Measurements from ENCODE around the gene TBC1D17.

Gene TBC1D17

DNA sequence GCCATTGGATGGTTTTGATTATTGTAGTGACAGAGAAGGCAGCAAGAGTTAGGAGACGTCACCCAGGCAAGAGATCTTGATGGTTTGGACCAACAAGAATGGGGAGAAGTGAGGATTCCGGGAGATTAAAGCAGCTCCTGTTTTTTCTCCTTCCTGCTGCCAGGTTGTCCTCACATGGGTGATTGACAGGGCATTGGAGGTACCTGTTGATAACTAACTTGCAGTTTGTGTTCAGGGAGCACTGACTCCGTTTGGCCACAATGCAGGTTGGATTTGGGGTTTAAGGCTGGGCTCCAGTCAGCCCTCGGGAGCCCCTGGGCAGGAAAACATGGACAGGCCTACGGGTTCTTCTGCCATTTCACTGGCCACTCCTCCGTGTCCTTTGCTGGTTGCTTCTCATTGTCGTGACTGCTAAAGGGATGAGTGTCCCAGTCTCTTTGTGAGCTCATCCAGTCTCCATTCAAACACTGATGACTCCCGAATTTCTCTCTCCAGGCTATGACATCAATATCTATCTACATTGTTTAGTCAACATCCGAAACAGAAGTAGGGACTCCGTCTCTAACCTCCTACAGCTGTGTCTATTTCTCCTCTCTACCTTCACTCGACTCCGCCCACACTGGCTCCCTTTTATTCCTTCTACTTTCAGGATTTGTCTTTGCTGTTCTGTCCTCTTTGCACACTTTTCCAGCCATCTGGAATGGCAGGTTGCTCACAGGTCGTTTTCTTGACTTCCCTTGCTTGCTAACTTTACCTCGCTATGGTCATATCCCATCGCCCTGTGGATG lies 27.9 kb upstream of the TBC1D17 start:
- DNase-seq = no peak

DNA sequence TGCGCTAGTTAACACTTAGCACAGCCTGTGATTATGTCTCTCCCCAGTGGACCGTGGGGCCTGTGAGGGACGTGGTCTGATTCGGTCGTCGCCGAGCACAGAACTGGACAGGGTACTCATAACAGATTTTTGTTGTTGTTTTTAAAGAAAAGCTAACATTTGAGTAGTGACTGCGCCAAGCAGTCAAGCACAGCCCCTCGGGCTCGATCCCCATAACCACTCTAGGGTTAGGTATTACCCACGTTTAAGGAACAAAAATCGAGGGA lies 27.3 kb upstream of the TBC1D17 start:
- no peak for DNase-seq

DNA sequence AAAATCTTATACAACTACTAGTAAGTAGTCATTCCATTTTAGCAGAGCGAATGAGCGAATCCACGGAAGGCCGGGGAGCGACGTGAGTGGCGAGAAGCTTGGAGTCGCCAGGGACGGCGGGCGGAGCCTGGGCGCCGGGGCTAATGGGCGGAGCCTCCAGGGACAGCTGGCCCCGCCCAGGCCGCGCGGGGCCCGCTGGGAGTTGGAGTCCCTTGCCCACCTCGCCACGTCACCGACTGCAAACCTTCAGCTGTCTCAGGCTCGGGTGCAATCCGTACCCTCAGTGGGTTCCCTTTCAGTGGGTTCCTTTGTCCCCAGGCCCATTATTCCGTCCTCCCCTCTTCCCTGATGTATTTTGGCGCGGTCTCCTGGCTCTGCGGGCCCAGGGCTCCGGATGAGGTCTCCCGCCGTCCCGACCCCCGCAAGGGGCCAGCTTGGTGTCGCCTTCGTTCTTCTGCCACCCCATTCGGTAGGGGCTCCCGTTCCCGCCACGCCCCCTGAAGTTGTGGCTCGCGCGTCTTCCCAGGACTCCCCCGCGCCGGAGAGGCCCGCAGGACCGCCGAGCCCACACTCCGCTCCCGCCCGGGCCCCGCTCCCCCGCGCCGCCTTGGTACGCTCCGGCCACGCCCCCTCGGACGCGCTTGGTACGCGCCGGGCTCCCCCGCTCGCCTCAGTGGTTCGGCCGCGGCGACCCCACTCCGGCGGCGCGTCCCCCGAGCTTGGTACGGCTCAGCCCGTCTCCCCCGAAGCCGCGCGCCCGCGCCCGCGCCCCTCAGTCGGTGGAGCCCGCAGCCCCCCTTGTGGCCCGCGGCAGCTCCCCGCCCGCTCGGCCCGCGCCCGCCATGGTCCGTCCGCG lies 26.8 kb upstream of the TBC1D17 start, which contains the start of gene PTOV1:
Gene PTOV1, plus strand, starts transcription at position 673 of the 856 bp plus-strand sequence.
- DNase-seq = peak; percentile 93

DNA sequence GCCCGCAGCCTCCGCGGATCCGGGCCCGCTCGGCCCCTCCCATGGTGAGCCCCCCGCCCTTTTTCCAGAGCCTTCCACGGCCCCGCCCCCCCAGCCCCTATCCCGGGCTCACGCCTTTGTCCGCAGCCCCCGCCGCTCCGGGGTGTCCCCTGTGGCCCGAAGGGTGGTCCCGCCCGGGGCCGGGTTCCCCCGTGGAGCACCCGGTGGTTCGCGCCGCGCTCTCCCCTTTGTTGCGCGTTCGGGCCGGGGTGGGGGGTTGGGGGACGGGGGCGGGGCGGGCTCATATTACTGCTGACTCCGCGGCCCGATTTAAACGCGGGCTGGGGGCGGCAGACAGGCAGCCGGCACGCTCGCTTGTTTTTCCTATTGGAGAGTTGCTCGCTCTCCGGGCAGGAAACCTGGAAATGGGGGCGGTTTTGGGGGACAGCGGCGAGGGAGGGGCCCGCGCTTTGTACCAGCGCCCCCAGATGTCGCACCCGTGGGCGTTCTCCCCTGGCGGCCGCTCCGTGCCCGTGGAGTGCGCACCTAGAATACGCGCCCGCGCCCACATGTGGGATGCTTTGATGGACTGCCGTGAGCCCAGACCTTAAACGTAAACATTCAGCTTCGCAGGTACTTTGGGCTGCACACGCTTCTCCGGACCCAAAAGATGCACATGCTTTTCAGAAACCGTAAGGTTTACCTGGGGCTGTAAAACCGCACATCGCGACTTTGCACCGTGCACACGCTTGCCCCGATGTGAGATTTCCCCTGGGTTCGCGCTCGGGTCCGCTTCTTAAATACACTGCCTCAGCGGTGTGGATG lies 25.8 kb upstream of the TBC1D17 start:
- DNase-seq = no peak

DNA sequence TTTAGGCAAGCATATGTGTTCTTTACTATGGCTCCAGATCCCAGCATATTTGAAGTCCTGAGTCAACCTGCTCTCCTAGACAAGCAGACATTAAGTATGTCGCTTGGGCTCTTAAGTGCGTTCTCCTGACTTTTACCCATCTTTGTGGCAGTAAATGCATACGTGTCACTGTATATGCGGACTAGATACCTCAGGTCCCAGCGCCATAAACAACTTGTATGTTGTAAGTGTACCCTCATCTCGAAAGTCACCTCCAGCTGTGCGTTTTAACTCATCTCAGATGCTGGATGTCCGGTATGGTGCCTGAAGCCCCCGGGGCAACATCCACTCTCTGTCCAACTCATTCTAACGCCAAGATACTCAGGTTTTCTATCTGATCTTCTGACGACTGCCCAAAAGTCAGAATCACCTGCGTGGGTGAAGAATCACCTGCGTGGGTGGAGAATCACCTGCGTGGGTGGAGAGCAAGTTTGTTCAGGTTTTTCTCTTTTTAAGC lies 24.8 kb upstream of the TBC1D17 start:
- DNase-seq = no peak

DNA sequence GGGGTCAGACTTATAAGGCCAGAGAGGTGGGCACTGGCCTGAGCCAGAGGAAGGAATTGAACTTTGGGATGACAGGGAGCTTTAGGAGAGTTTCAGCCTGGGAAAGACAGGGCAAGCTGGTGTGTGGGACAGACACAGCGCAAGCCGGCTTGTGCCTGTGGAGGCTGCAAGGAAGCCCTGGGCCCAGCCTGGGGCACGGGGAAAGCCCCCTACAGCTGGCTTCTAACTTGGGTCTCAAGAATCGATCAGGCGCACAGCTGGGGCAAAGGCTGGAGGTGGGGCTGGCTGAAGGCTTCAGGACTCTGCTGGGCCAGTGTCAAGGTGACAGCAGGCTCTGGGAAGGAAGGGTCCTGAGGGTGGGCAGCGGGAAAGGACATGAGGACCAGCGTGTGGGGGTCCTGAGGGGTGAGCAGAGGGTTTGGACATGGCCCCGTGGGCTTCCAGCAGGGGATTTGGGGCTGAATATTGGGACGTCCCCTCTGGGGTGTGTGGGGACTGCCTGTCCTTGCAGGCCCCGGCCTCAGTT lies 23.6 kb upstream of the TBC1D17 start:
- no peak for DNase-seq

DNA sequence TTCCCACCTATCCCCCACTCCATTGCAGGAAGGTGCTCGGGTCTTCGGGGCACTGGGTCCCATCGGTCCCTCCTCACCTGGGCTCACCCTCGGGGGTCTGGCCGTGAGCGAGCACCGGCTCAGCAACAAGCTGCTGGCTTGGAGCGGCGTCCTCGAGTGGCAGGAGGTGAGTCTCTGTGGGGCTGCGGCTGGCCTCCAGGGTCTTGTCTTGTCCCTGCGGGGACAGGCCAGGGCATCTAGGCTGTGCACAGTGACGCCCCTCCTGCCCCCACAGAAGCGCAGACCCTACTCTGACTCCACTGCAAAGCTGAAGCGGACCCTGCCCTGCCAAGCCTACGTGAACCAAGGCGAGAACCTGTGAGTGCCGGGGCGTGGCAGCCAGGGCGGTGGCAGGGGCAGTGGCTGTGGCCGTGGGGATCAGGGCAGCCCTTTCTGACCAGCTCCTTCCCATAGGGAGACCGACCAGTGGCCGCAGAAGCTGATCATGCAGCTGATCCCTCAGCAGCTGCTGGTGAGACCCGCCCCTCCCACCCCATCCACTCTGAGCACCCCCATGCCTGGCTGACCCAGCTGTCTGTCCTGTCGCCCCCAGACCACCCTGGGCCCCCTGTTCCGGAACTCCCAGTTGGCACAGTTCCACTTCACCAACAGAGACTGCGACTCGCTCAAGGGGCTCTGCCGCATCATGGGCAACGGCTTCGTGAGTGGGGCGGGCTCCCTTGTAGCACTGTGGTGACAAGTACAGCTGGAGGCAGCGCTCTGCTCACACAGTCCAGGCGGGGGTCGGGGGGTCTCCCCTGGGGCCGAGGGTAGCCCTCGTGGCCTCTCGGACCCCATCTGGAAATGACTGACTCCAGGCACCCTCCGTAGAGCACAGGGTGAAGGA lies 22.9 kb upstream of the TBC1D17 start:
- no peak for DNase-seq

DNA sequence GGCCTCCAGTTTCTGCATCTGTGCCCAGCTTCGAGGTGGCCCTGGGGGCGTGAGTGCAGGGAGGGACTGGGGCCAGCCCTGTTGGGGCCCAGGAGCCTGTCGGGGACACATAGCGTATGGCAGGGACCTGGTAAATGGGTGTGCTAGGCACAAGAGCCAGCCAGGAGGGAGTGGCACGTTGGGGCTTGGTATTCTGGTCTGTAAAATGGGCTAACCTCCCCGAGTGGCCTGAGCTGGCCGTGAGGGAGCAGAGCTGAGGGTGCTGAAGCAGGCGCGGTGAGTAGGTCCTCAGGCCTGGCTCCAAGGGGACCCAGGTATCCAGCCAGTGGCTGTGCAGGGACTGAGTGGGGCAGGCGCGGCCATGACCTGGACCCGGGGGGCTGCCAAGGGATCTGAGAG lies 22.2 kb upstream of the TBC1D17 start:
- no peak for DNase-seq

DNA sequence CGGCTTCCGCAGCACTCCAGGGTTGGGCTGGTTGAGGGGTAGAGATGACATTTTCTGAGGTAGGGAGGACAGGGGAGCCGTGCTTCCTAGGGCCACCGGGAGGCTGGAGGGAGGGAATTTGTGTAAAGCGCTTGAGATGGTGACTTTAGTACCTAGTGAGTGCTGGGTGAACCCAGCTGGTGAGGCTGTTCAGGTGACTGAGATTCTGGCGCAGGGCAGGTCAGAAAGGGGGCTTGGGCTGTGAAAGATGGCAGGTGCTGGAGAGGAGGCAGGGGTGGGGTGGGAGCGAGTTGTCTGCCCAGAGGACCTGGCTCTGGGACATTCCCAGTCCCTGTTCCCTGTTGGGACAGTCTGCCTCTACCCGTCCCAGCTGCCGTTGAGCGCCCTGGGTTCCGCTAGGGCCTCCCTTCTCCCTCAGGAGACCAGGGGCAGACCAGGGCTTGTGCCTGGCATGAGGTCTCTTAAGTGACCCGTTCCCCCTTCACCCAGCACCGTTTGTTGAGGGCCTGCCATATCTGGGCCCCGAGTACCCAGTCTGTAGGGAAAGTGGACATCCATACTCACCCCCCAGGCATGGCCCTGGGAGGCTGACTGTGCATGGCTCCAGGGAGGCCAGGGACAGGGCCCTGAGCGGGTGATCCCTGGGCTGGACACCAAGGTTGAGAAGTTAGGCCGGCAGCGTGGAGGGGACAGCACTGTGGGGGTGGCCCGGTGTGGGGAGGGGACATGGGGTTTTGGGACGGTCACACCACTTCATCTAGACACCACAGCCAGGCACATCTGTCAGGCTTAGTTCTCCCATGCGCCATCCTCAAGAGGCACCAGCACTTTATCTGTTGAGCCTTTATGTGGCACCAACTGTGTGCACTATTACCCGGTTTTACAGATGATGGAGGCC lies 21.6 kb upstream of the TBC1D17 start:
- DNase-seq = no peak

DNA sequence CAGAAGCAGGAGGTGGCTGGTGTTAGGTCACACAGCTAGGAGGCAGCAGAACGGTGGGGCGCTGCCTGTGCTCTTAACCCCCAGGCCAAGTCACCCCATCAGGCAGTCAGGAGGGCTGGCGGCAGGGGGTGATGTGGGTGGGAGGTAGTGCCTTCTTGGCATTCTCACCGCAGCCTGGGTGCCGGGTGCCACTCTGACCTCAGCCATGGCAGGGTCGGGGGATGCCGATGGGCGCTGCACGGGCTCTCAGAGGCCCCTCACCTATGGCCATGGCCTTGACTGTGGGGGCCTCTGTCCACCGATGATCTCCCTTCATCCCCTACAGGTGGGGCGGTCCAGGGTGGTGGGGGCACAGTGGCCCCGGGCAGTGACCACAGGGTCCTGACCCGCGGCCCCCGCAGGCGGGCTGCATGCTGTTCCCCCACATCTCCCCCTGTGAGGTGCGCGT lies 20.9 kb upstream of the TBC1D17 start:
- DNase-seq = no peak

DNA sequence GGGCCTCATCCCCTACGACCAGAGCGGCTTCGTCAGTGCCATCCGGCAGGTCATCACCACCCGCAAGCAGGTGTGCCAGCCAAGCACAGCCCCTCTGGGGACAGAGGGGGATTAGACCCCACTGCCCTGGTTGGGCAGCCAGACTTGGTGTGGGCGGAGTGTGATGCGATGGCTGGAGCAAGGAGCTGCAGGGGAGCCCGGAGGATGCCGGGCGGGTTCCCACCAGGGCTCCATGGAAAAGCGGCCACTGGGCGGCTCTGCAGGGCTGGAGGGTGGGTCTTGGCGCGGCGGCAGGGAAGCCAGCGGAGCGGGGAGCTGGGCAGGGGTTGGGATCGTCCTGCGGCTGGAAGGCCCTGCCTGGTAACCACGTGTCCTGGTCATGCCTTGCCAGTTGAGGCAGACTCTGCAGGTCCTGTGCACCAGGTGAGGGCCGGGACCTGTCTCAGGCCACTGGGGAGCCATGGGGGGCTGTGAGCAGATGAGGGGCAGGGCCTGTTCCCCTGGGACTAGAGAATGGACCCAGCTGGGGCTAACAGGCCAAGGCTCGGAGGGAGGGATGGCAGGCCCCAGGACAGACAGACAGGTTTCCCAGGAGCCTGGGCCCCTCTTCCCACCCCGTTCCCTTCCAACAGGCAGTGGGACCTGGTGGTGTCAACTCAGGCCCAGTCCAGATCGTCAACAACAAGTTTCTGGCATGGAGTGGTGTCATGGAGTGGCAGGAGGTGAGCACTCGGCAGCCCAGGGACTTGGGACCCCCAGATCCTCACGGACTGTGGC lies 20.3 kb upstream of the TBC1D17 start:
- DNase-seq = no peak

DNA sequence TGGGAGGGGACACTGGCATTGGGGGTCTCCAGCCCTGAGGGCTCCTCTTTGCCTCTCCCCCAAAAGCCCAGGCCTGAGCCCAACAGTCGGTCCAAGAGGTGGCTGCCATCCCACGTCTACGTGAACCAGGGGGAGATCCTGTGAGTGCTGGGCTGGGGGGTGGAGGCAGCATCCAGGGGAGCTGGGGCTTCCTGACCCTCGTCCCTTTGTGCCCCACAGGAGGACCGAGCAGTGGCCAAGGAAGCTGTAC lies 19.7 kb upstream of the TBC1D17 start:
- no peak for DNase-seq

DNA sequence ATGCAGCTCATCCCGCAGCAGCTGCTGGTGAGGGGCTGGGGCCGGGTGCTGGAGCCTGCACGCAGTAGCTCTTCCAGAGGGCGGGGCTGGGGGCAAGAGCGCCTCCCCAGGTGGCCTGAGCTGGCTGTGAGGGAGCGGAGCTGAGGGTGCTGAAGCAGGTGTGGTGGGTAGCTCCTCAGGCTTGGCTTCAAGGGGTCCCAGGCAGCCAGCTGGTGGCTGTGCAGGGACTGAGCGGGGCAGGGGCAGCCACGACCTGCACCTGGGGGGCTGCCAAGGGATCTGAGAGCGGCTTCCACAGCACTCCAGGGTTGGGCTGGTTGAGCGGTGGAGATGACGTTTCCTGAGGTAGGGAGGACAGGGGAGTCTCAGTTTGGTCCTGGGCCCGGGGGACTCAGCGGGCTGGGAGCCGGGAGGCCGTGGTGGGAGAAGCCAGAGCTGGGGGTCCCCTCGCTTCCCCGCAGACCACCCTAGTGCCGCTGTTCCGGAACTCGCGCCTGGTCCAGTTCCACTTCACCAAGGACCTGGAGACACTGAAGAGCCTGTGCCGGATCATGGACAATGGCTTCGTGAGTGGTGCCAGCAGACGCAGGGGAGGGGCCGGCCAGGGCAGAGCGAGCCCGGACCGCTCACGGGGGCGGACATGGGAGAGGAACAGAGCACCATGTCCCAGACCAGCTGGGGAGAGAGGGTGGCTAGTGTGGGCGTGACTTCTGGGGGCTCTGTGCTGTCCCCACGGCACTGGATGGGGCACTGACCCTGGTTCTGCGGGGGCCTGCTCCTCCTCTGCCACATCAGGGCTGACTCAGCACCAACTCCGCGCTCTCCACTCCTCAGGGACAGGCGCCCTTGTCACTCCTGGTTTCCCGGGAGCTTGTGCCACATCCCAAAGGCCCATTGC lies 19.2 kb upstream of the TBC1D17 start:
- DNase-seq = no peak

DNA sequence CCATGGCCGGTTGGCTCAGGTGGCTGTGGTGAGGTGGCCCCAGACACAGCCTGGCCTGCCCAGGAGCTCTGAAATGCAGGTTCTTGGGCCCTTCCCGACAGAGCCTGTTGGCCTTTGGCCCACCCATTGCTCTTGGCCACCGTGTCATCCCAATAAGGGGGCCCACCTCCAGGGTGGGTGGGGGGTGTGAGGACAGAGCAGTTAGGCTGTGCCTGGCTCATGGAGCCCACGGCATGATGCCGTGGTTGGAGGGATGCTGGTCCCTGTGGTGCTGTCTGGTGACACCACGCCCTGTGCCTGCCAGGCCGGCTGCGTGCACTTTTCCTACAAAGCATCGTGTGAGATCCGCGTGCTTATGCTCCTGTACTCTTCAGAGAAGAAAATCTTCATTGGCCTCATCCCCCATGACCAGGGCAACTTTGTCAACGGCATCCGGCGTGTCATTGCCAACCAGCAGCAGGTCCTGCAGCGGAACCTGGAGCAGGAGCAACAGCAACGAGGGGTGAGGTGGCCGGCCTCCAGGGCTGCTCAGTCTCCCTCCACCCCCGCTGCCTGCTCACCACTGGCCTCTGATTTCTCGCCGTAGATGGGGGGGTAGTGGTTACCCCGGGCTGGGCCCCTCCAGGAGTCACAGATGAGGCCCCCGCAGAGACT lies 17.7 kb upstream of the TBC1D17 start:
- no peak for DNase-seq

DNA sequence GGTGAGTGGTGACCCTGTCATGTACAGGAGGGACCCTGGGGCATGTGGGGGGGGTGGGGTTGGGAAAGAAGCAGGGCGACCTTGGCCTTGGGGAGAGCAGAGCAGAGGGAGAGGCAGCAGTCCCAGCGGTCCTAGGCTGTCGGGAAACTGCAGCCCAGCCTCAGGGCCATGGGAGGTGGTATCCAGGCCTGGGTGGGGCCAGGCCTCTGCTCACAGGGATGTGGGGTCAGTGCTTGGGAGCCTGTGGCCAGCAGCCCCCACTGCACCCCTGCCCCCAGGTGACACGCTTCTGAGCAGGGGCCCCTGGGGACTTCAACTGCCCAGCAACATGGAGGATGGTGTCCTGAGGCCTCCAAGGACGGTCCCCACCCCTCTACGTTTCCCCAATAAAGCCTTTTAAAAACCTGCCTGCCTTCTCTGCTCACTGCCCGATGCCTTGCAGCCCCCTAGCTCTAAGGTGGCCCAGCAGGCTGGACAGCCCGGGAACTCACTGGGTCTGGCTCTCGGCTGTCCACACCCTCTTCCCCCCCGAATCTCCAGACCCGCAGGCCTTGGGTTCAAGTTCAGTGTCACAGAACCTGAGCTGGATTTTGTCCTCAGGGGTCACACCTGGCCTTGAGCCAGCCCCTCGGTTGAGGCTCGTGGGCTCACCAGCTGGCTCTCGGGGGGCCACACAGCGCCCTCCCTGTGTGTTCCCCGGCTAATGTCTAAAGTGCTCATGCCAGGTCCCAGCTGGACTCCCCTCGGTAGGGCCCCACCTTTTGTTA lies 17.0 kb upstream of the TBC1D17 start:
- no peak for DNase-seq

DNA sequence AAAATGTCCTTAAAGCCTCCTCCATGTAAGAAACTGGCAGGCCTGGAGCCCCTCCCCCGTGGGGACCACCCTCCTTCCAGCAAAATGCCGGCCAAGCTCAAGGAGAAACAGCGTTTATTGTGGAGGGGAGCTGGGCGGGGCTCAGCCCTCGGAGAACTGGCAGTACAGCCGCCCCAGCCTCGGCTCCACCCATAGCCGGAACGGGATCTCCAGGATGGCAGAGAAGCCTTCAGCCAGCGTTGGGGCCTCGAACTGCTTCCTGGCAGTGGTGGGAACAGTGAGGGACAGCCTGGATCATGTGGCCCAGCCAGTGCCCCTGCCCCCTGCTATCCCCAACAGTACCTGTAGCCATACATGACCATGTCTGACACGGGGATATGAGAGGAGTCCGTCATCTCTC lies 16.4 kb upstream of the TBC1D17 start:
- DNase-seq = no peak

DNA sequence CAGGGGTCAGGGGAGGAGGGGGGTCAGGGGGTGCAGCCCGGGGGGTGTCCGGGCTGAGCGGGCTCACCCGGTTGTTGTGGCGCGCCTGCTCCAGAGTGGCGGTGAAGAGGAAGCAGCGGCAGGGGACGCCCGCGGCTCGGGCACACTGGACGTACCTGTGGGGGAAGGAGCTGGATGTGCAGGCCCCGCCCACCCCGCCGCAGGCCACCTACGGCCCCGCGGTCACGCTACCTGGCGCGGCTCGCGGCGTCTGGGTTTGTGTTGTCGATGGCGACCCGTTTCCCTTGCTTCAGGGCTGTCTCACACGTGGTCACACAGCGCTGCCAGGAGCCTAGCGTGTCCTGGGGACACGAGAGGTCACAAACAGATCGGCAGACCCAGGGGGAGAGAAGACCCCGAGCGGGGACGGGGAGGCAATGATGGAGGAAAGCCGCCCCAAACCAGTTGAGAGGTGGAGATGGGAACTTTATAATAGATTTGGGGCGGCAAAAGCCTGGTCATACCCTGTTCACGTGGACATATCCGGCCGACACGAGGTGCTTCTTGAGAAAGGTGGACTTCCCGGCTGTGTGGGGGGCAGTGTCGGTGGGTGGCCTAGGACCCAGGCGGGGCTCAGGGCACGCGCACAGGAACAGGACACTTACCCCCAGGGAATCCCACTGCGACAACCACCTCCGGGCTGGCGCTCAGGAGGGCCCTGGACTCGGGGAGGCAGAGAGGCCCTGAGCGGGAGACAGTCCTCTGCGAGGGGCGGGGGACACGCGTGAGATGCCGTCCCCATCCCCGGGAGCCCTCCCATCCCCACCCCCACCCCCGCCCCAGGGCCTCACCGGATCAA lies 15.7 kb upstream of the TBC1D17 start:
- no peak for DNase-seq
